Endometrial microvascular endothelial cells (primary cell): ENCODE results near the gene ANKS1B. TPM values are rescaled to one million over a fixed set of nuclear protein-coding genes. Genes with fewer than 3 reads are reported as not detected.
"Not testable (repeated sequence)": the region's sequence is repeated elsewhere in the genome, so short reads cannot be mapped to it uniquely, and the experiment has no call there.

Experiments used
- in situ Hi-C: cut with HindIII; loops from 2 replicates; pipeline ENCODE4 v1.10.0; 2017; ENCODE audit warnings: low sequenced_read_pairs, low pct_unique_long_range_greater_than_20kb; ENCODE audit errors: inconsistent ontology term
- total RNA-seq: library from RNA; depleted of rRNA; stranded (reverse); fragments of >200 nt; gene quantifications from one replicate; pipeline ENCODE4 v1.2.3, GENCODE V29; 2015; ENCODE audit errors: inconsistent ontology term

ANKS1B gene
- not detected for total RNA-seq

DNA sequence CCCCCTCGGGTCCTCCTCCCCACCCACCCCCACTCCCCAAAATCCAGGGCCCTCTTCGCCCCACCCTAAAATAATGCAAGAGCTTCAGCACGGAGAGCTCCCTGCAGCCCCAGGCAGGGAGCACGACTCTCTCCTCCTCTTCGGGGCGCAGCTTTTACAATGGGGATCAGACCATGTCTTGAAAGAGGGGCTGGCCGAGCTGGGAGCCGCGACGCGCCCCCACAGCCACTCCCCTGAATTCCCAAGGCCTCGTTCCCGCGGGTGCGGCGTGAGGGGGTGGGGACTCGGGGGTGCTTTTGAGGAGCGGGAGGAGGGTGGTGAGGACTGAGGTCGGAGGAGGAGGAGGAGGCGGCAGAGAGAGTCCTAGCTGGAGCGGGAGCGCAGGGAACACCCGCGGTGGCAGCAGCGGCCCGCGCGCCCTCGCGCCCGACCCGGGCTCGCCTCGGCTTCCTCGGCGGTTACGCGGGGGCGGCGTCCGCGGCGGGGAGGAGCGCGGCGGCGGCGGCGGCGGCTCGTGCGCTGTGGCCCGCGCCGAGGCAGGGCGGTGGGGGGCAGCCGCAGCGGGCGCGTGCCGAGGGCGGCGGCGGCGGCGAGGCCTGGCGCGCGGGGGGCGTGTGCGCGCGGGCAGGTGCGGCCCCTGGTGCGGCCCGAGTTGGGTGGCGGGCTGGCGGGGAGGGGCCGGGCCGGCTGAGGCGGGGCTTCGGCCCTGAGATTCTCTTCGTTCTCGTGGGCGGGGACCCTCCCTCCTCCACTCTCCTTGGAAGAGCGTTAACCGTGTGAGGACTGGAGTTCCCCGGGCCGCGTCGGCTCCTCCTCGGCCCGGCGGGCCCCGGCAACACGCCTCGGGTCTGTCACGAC, at the start of gene ANKS1B:
ANKS1B (minus strand) TSS at position 666 of the 858 bp plus-strand sequence. CDS start 699 bp downstream, outside the sequence.
- in situ Hi-C loops: no loop called here

DNA sequence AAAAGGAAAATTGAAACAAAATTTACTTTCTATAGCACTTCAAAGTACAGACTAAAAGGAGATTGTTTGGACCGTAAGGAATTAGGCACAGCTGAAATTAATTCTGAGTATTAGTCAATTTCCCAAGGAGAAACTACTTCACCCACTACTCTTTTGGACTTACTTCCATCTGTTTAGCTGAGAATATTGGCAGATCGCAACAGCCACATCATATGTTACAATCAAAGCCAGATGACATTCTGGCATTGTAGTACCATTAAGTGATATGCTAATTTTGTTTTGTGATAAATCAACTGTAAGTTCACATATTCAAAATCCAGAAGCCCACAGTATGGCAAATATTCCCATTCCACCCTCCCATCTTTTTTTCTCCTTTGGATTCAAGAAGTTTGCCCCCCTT, 47.1 kb upstream of the ANKS1B start:
- in situ Hi-C loops: no loop called here

DNA sequence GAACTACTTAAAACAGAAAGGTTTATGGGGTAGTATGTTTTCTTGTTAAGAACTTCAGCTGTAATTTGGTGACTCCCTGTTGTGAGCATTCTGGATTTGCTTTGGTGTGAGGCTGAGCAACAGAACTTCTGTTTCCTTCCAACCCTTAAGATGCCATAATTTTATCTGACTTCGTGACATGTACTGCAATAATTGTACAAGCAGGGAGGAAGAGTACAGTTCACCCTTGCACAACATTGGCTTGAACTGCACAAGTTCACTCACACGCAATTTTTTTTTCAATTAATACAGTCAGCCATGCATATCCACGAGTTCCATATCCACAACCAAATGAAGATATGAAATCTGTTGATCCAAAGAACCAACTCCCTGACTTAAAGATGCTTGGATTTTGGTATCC, 42.9 kb upstream of the ANKS1B start:
- in situ Hi-C loops: no loop called here

DNA sequence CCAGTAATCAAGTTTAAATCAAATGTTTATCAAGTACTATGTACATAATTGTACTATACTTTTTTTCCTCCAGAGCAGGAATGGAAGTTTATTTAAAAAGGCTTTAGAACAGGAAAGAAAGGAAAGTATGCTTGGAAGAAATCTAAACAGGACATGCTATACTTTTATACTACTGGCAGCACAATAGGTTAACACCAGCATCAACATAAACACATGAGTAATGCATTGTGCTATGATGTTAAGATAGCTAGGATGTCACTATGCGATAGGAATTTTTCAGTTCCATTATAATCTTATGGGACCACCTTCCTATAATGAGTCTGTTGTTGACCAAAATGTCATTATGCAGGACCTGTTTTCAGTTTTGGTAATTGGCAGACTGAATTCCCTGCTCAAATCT, 41.5 kb upstream of the ANKS1B start:
- in situ Hi-C loops: no loop called here

DNA sequence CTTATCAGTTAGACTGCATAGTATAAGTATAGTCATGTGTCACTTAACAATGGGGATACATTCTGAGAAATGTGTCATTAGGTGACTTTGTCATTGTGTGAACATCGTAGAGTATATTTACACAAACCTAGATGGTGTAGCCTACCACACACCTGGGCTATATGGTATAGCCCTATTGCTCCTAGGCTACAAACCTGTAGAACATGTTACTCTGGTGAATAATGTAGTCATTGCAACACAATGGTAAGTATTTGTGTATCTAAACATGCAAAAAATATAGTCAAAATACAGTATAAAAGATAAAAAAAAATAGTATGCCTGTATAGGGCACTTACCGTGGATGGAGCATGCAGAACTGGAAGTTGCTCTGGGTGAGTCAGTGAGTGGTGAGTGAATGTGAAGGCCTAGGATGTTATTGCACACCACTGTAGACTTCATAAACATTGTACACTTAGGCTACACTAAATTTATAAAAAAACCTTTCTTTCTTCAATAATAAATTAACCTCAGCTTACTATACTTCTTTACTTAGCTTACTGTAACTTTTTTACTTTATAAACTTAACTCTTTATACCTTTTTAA, 40.3 kb upstream of the ANKS1B start:
- in situ Hi-C loops: no loop called here

DNA sequence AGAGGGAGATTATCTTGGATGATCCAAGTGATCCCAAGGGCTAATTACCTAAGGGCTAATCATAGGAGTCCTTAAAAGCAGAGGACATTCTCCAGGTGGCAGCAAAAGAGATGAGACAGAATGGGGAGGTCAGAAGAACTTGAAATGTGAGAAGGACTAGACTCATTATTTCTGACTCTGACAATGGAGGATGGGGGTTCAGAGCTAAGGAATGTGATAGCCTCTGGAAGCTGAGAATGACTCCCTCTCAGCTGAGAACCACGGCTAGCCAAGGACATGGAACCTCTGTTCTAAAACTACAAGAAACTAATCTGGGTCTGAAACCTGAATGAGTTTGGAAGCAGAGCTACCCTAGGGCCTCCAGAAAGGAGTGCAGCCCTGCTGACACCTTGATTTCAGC, 35.6 kb upstream of the ANKS1B start:
- in situ Hi-C loops: no loop called here

DNA sequence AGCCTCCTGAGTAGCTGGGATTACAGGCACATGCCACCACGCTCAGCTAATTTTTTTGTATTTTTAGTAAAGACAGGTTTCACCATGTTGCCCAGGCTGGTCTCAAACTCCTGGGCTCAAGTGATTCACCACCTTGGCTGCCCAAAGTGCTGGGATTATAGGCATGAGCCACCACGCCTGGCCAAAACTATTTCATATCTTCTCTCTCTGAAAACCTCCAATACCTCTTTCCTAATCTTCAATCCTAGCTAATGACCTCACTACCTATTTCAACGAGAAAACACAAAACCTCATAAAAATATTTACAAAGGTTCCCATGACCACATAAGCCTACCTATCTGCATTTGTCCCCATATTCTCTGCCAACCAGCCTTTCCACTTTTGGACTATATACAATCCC, 32.3 kb upstream of the ANKS1B start:
- in situ Hi-C loops: no loop called here

DNA sequence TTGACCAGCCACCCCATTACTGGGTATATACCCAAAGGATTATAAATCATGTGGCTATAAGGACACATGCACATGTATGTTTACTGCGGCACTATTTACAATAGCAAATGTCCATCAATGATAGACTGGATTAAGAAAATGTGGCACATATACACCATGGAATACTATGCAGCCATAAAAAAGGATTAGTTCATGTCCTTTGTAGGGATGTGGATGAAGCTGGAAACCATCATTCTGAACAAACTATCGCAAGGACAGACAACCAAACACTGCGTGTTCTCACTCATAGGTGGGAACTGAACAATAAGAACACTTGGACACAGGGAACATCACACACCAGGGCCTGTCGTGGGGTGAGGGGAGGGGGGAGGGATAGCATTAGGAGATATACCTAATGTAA, 31.6 kb upstream of the ANKS1B start:
- in situ Hi-C loops: not testable (repeated sequence)

DNA sequence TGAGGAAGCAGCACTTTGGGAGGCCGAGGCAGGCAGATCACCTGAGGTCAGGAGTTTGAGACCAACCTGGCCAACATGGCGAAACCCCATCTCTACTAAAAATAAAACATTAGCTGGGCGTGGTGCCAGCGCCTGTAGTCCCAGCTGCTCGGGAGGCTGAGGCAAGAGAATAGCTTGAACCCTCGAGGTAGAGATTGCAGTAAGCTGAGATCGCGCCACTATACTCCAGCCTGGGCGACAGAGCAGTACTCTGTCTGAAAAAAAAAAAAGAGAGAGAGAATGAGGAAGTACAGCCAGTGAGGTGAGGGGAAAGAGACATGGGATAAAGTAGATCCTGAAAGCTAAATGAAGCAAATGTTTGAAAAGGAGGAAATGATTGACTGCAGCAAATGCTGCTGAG, 21.1 kb upstream of the ANKS1B start:
- in situ Hi-C loops: not testable (repeated sequence)

DNA sequence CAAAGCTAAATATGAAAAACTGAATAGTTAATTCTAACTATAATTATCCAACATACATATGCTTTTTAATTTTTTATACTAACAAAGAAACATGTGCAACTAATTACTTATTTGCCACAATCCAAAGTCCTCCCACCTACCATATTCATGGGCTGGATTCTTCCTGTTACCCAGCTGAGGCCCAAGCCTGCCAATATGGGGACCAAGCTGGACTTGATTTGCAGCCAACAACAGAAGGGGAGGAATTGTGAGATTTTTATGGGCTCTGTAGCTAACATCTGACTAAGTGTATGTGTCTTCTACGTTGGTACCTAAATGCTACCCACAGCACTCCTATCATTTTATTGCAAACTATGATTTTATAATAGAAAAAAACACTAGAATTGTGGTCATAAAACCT, 13.1 kb upstream of the ANKS1B start:
- in situ Hi-C loops: no loop called here

DNA sequence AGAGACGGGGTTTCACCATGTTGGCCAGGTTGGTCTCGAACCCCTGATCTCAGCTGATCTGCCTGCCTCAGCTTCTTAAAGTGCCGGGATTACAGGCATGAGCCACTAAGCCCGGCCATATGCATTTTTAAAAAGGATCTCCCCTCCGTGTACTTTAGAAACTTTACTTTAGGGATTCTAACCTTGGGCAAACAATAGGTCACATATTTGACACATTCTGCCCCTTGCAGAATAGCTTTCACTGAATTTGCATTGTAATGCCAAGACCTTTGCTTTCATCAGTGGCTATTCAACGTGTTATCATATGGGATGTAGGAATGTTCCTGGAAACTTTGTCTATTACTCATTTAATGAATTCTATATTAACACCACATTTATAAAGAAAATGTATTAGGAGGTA, 11.4 kb upstream of the ANKS1B start:
- in situ Hi-C loops: no loop called here

DNA sequence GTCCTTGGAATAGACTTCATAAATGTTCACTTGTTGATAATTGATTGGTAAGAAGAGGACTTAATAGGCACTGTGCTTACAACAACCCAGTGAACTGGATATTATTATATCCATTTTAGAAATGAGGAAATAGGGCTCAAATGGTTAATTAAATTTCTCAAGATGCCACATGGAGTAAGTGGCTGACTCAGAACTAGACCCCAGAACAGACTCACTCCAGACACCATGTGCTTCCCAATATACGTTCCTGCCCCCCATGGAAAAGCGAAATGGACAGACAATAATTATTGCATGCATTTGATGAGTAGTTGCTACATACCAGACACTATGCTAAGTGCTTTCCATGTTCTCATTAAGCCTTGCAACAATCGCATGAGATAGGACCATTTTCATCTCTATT, 895 bp upstream of the ANKS1B start:
- in situ Hi-C loops: no loop called here

DNA sequence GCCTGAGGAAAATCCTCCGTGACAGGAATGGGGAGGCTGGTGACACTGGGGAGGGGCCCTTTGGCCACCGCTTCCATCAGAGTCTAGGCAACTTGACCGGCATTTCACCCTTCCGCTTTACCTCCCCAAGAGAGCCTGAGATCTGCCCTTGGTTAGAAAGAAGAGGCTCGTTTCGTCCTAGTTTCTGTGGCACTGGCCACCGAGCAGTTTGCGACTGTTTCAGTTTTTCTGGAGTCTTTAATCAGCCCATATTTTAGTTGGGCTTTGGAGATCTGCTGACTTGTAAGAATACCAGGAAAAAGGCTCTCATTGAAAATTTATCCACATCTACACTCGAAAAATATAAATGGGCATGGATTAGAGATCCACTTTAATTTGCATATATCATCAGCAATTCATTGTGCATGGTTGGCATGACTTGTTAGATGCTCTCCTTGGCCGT, 414 bp upstream of the ANKS1B start:
- in situ Hi-C loops: no loop called here

DNA sequence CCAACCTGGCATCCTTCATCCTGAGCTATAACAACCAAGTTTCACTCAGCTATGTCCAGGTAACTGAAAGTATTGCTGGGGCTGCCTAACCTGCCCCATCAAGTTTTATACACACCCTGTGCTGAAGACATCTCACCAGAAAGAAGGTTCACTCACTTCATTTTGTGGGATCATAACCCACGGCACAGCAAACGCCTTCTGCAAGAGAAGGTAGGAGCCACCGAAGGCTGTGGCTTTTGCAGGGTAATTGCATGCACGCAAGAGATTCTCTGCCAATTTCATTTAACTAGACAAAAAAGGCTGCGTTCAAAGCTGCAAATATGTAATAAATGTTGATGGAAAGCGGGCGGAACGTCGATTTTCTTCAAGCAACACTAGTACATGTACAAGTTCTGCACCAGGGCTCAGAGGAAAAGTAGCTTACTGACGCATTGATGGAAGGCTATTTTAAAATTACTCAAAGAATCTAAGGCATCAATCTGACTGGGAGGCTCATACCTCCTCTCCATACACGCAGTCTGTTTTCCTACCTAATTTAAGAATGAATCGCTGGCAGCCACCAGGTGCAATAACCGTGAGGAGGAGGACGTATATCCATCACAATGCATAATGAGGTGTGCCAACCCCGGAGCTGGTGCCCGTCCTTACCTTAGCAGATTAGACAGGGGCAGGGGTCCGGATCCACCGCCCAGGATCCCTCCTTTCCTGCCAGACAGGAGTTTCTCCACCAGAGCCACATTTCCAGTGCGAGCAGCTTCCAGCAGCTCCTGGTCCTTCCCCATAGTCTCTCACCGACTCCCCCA, 1.1 kb downstream of the ANKS1B start:
- in situ Hi-C loops: no loop called here

DNA sequence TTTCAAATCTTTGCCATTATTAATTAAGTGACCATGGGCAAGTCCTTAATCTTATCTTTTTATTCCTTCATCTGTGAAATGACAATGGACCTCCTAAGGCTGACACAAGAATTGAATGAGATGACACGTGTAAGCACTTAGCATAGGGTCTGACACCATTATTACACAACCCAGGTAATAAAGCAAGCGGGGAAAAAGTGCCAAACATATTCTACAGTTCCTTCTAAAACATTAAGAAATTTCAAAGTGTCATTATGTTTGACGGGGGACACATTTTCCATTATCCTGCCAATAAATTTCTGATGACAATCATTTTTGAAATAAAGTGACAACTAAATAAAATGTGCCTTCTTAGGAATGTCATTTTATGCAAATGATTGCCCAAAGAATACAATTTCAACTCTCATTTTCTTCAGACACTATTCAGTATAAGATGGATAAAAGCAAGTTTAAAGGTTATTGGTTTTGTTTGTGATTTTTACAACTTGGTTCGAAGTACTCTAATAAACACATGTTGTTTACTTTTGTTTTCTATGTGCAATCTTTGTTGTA, 3.0 kb downstream of the ANKS1B start:
- in situ Hi-C loops: no loop called here

DNA sequence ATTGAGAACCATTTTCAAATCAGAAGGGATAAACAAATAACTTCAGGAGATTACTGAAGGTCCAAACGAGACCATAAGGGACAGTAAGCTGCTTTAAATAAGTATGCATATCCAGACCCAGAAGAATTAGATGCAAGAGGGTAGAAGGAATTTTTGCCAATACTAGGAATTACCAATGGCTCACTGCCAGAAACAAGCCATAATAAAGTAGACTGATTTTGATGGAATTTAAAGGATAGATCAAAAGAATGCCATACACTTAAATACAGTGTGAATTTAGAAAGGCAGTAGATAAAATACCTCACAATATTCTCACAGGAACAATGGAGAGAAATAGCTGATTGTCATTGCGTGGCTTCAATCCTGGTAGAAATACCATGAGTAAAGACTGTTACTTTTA, 5.3 kb downstream of the ANKS1B start:
- in situ Hi-C loops: no loop called here

DNA sequence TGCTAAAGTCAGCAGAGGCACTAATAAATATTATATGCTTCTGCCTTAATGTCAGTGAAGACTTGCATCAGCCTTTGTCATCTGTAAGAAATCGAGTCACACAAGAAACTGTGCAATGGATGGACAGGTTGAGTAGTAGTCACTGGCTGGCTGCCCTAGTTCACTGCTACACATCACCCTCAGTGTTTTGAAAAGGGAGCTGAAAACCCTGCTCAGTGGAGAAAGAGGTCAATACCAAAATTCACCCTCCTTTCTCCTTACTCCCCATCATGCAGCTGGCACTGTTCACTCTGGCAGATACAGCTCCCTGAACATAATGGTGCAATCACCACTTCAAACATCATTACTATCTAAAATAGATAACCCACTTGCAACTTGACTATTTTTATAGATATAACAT, 6.6 kb downstream of the ANKS1B start:
- in situ Hi-C loops: no loop called here

DNA sequence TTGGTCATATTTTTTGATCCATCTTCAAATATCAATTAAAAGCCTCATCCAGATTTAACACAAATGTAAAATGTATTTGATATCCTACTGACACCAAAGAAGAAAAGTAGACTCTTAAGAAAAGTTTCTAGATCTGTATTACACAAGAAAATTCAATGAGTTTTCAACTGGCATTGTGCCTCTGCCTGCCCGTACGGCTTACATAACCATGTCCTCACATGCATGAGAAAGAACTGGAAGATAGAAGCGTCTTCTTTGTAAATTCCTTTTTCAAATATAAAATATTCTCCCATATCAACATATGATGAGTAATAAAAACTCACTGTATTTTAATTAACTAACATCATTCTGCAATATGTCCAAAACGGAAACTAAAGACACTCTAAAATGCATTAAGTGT, 7.2 kb downstream of the ANKS1B start:
- in situ Hi-C loops: no loop called here

DNA sequence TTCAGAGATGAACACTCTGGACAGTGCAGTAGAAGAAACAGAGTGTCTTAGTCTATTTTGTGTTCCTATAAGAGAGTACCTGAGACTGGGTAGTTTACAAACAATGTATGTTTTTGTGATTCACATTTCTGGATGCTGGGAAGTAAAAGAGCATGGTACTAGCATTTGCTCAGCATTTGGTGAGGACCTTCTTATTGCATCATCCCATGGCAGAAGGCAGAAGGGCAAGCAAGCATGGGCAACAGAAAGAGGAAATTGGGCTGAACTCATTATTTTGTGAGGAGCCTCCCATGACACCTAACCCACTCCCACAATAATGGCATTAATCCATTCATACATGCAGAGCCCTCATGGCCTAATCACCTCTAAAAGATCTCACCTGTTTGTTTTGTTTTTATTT, 8.0 kb downstream of the ANKS1B start:
- in situ Hi-C loops: no loop called here
